Common myeloid progenitor, CD34-positive (primary cell): ENCODE data around the gene B3GNT4.

ENCODE experiments used
- CTCF ChIA-PET: fragments of 350-600 bp; sonication (Branson Sonifier 250); formaldehyde crosslinking; loops from one replicate; lab custom pipeline; 2021; ENCODE audit warnings: antibody characterized with exemption; lab: Charles Lee
- POLR2A ChIA-PET: fragments of 350-600 bp; sonication (Branson Sonifier 250); formaldehyde crosslinking; loops from one replicate; lab custom pipeline; 2021; ENCODE audit warnings: antibody characterized with exemption; lab: Charles Lee
- DNase-seq, 3 donors: peaks; one replicate each; pipeline versions ENCODE4 v3.0.0 to v3.0.0-alpha.2; 2013
- H3K27ac ChIP-seq, 2 experiments: 1 replicate in 1 of 2; 2 replicates in 1 of 2; pipeline ENCODE4 v1.7.0; 2013; ENCODE audit warnings: inconsistent platforms in 2 of 2, low read length in 2 of 2, mild to moderate bottlenecking in 2 of 2, low read depth in 1 of 2, moderate library complexity in 1 of 2; ENCODE audit not compliant: severe bottlenecking in 2 of 2, insufficient read depth in 1 of 2, poor library complexity in 1 of 2
- H3K27me3 ChIP-seq, 5 experiments: replicated peaks in 2 of 5; 1 replicate in 3 of 5; 2 replicates in 2 of 5; pipeline versions ENCODE4 v1.6.1 to v1.7.0; 2013; ENCODE audit warnings: low read length in 4 of 5, mild to moderate bottlenecking in 2 of 5, moderate library complexity in 2 of 5, inconsistent platforms in 1 of 5; ENCODE audit not compliant: insufficient read depth in 5 of 5, control insufficient read depth in 4 of 5
- H3K36me3 ChIP-seq, 4 experiments: 1 replicate in 2 of 4; 2 replicates in 2 of 4; pipeline versions ENCODE4 v1.6.1 to v1.7.0; 2013; ENCODE audit warnings: low read length in 3 of 4, control low read depth in 1 of 4, mild to moderate bottlenecking in 1 of 4; ENCODE audit not compliant: control insufficient read depth in 4 of 4, insufficient read depth in 4 of 4
- H3K4me1 ChIP-seq, 4 experiments: 1 replicate in 3 of 4; 2 replicates in 1 of 4; pipeline versions ENCODE4 v1.6.1 to v1.7.1; 2013; ENCODE audit warnings: low read length in 3 of 4, mild to moderate bottlenecking in 3 of 4, control low read depth in 1 of 4, inconsistent platforms in 1 of 4, moderate library complexity in 1 of 4; ENCODE audit not compliant: control insufficient read depth in 4 of 4, insufficient read depth in 4 of 4; ENCODE audit errors: control extremely low read depth in 1 of 4
- H3K4me3 ChIP-seq, 7 experiments: 1 replicate in 4 of 7; 2 replicates in 3 of 7; pipeline versions ENCODE4 v1.5.1 to v1.7.0; 2013; ENCODE audit warnings: mild to moderate bottlenecking in 7 of 7, low read length in 6 of 7, moderate library complexity in 6 of 7, inconsistent platforms in 2 of 7, low read depth in 2 of 7, control low read depth in 1 of 7; ENCODE audit not compliant: insufficient read depth in 4 of 7, control insufficient read depth in 1 of 7; ENCODE audit errors: extremely low read depth in 1 of 7
- H3K9me3 ChIP-seq, 5 experiments: 1 replicate in 4 of 5; 2 replicates in 1 of 5; pipeline versions ENCODE4 v1.6.1 to v1.7.1; 2013; ENCODE audit warnings: low read length in 4 of 5, mild to moderate bottlenecking in 2 of 5, inconsistent platforms in 1 of 5, low read depth in 1 of 5, moderate library complexity in 1 of 5; ENCODE audit not compliant: control insufficient read depth in 4 of 5, insufficient read depth in 2 of 5; ENCODE audit errors: control extremely low read depth in 1 of 5
- WGBS: methylation state at CpG from one replicate; pipeline ENCODE4 v1.1.5; 2013; ENCODE audit not compliant: insufficient coverage; 5-methylcytosine and 5-hydroxymethylcytosine counted together

Gene B3GNT4

DNA sequence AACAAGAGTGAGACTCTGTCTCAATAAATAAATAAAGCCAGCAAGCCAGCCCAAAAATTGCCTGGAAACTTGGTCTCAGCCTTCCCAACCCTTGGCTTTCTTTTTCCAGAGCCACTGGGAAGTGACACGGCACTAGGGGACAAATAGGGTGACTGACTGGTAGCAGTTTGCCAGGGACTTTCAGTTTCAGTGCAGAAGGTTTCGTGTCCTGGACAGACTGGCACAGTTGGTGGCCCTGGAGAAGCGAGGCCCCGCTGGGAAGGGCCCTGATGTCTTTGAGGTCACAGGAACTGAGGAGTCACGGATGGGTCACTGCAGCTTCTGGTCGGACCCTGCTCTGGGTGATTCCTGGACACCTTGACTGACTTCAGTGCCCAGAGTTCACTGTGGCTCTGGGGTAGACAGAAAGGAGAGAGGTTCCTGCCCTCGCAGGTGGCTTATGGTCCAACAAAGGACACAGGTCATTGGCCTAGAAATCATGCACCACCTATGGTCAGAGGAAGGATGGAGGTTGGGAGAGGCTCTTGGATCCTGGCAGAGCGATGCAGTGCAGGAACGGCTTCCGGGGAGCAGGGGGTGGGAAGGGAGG, 17.9 kb upstream of the B3GNT4 start:
- CTCF ChIA-PET, result interaction anchor here (1.1 kb wide), 1 partner anchor 53 kb away, joined by 3 read pairs; no protein-coding TSS in a partner anchor
- no peak for DNase-seq
- Histone ChIP-seq H3K27me3 (no peaks in the 10 kb centered on the region), H3K36me3 (no peaks in the 10 kb centered on the region), H3K4me1 (peaks cover 0 to 20% (median 19%) of the 10 kb centered on the region in 4 experiments), H3K27ac (no peak overlapping the region), H3K4me3 (no peak overlapping the region), H3K9me3 (no peaks in the 10 kb centered on the region)
- POLR2A ChIA-PET, result no interaction called here
- WGBS, result 100% methylated on average over 7 of the region's 10 CpGs

DNA sequence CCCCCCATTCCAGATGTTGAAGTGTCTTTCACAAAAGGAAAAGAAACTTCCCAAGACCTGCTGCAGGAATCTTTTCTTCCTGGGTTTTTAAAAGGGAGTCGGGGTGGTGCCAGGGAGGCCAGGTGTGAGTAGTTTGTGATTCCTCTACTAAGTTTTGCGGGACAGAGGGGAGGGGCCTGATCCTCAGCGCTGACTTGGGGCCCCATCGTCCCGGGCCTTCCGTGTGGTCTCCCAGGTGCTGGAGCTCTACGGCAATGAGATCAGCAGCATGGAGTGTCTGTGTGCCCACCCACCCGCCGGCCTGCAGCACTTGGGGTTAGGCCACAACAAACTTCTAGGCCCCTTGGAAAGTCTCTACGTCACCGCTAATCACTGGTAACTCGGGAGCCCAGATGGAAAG, 16.0 kb upstream of the B3GNT4 start:
- POLR2A ChIA-PET, result no interaction called here
- no peak for DNase-seq
- H3K27me3 ChIP-seq, result no peaks in the 10 kb centered on the region
- H3K4me1 ChIP-seq, result peaks cover 0 to 20% (median 19%) of the 10 kb centered on the region in 4 experiments
- H3K4me3 ChIP-seq, result no peak overlapping the region
- no peak overlapping the region for H3K27ac ChIP-seq
- H3K9me3 ChIP-seq, result no peaks in the 10 kb centered on the region
- CTCF ChIA-PET, result interaction anchor here (1.4 kb wide), 1 partner anchor 133 kb away, joined by 3 read pairs; no protein-coding TSS in a partner anchor
- no peaks in the 10 kb centered on the region for H3K36me3 ChIP-seq
- WGBS, result 100% methylated on average over 8 of the region's 12 CpGs

DNA sequence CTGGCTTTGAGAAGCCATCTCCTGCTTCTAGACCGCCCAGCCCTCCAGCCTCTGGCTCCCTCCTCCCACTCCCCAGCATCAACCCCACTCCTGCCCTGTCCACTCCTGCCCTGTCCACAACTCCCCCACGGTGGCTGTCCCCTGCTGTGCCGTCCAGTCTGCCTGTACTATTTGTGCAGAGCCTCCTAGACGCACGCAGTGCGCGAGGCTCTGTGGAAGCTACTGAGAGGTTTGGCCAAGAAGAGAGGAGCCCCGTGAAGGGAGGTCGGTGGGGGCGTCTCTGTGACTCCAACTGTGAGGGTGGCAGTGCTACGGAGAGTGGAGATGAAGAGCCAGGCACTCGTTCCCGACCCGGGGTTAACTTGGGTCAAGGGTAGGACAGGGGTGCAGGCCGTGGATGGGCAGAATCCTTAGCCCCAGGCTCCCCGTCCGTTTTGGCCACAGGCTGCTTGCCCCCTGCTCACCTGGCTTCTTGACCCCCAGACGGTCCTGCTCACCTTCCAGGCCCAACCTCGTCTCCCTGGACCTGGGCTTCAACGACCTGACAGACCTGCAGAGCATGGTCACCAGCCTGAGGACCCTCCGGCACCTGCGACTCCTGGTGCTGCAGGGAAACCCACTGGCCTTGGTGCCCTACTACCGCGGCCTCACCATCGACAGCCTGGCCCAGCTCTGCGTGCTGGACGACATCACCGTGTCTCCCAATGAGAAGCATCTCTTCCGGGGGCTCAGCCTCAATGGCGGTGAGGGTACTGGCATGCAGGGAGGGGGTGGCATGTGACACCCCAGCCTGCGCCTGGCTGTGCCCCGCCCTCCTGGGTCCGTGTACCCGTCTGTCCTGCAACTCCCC, 13.7 kb upstream of the B3GNT4 start:
- Histone ChIP-seq H3K4me1 (peaks cover 0 to 2% (median under 1%) of the 10 kb centered on the region in 4 experiments), H3K4me3 (no peak overlapping the region), H3K9me3 (no peaks in the 10 kb centered on the region), H3K27me3 (no peaks in the 10 kb centered on the region), H3K27ac (no peak overlapping the region), H3K36me3 (no peaks in the 10 kb centered on the region)
- DNase-seq, result no peak
- WGBS, result 97% methylated on average over 33 of the region's 34 CpGs
- CTCF ChIA-PET, result interaction anchor here (0.6 to 4.8 kb wide), 18 partner anchors 12 to 272 kb away, joined by 3 to 27 read pairs (median 5); no protein-coding TSS in a partner anchor
- POLR2A ChIA-PET, result no interaction called here

DNA sequence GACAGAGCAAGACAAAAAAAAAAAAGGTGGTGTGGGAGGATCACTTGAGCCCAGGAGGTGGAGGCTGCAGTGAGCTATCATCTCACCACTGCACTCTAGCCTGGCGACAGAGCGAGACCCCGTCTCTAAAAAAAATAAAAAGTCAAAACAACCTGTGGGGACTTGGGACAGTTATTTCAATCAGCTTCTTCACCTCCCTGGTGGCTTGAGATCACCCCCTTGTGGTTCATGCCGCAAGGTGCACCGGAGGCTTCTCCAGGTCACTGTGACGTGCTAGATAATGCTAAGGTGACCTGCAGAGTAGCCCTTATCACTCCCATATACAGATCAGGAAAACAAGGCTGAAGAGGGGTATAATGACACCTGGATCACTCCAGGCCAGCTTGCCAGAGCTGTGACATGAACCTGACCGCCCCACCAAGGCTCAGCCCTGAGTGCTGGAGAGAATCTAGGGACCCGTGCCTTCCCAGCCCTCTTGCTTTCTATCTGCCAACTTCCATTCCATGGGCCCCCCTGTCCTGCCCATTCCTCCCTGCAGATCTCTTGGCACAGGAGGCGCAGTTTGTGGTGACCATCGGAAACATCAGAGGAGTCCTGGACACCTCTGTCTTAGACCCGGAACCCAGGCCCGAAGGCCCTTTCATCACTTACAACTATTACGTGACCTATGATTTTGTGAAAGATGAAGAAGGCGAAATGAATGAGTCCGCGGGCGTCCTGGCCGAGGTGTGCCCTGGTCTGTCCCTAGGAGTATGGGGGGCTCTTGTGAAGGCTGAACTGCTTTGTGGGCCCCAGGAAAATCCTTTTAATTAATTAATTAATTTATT, 12.5 kb upstream of the B3GNT4 start:
- DNase-seq, result peak; percentile 71 to 86 (median 80)
- CTCF ChIA-PET, result interaction anchor here (0.6 to 4.8 kb wide), 30 partner anchors 10 to 336 kb away, joined by 3 to 27 read pairs (median 4); partner anchors contain the start of genes IL31 and RSRC2
- 49% methylated on average over 8 of the region's 18 CpGs for WGBS
- H3K27me3 ChIP-seq, result no peaks in the 10 kb centered on the region
- POLR2A ChIA-PET, result no interaction called here
- no peaks in the 10 kb centered on the region for H3K4me1 ChIP-seq
- peaks cover 0 to 3% (median 0%) of the 10 kb centered on the region in 5 experiments for H3K9me3 ChIP-seq
- H3K36me3 ChIP-seq, result no peaks in the 10 kb centered on the region
- H3K4me3 ChIP-seq, result no peak overlapping the region
- H3K27ac ChIP-seq, result no peak overlapping the region

DNA sequence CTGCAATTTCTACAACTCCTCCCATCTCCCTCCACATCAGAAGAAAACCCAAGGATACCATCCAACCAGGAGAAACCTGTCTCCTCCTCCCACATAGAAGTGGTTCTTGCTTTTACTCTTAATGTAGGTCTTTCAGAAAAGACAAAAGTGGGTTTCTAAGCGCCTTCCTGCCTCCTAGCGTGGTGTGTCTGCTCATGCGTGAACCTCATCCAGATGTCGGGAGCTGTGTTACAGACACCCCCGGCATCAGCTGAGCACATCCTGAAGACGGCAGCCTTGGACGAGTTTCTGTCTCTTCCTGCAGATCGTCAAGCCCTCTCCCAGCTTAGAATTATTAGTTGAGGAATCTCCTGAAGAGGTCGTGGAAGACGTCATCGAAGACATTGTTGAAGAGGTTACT, 11.1 kb upstream of the B3GNT4 start:
- CTCF ChIA-PET, result interaction anchor here (1.0 to 4.8 kb wide), 11 partner anchors 9 to 166 kb away, joined by 3 to 27 read pairs (median 4); no protein-coding TSS in a partner anchor
- Histone ChIP-seq H3K9me3 (peaks cover 0 to 3% (median 0%) of the 10 kb centered on the region in 5 experiments), H3K27ac (no peak overlapping the region), H3K4me1 (no peaks in the 10 kb centered on the region), H3K4me3 (no peak overlapping the region), H3K27me3 (no peaks in the 10 kb centered on the region), H3K36me3 (no peaks in the 10 kb centered on the region)
- 96% methylated on average over 7 of the region's 11 CpGs for WGBS
- DNase-seq, result no peak
- POLR2A ChIA-PET, result no interaction called here

DNA sequence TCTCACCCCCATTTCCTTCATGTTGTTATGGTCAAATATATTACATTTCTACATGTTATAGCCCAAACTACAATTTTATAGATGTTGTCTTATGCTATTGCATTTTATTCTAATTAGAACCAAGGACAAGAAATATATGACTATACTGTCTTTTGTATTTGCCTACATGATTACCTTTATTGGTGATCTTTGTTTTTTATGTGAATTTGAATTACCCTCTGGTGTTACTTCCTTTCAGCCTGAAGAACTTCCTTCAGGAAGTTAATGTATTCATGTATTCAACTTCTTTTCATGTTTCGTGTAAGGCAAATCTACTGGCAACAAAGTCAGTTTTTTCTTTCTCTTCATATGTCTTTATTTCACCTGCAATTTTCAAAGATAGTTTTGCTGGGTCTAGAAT, 8.7 kb upstream of the B3GNT4 start:
- no peak for DNase-seq
- Histone ChIP-seq H3K9me3 (peaks cover 0 to 3% (median 0%) of the 10 kb centered on the region in 5 experiments), H3K36me3 (no peaks in the 10 kb centered on the region), H3K27ac (no peak overlapping the region), H3K4me1 (no peaks in the 10 kb centered on the region), H3K27me3 (no peaks in the 10 kb centered on the region), H3K4me3 (no peak overlapping the region)
- ChIA-PET CTCF (interaction anchor here (0.7 to 4.8 kb wide), 4 partner anchors 36 to 65 kb away, joined by 3 to 27 read pairs (median 4); no protein-coding TSS in a partner anchor), POLR2A (no interaction called here)
- WGBS, result 80% methylated on average over 1 of the region's 1 CpG
